Left ventricle myocardium inferior (tissue), 1 donor: Measurements from ENCODE around the gene IFNA4. TPM values are rescaled to one million over a fixed set of nuclear protein-coding genes. Genes with fewer than 3 reads are reported as not detected.

ENCODE experiments used
- DNase-seq: peaks from one replicate; pipeline ENCODE4 v3.0.0-alpha.2; 2020
- H3K27ac ChIP-seq: fragments of 200-600 bp; replicated peaks from 2 replicates; pipeline ENCODE4 v1.8.0; 2021
- H3K27me3 ChIP-seq: fragments of 200-600 bp; 2 replicates; pipeline ENCODE4 v1.8.0; 2021; ENCODE audit warnings: low read depth
- H3K36me3 ChIP-seq: fragments of 200-600 bp; 2 replicates; pipeline ENCODE4 v1.8.0; 2021
- H3K4me1 ChIP-seq: fragments of 200-600 bp; 2 replicates; pipeline ENCODE4 v1.8.0; 2021
- H3K4me3 ChIP-seq: fragments of 200-600 bp; 2 replicates; pipeline ENCODE4 v1.8.0; 2021; ENCODE audit warnings: mild to moderate bottlenecking, moderate library complexity
- H3K9me3 ChIP-seq: fragments of 200-600 bp; replicated peaks from 2 replicates; pipeline ENCODE4 v1.8.0; 2021
- CTCF ChIP-seq: fragments of 200-600 bp; IDR thresholded peaks from 2 replicates; pipeline ENCODE4 v1.8.0; 2021; ENCODE audit warnings: antibody characterized with exemption, mild to moderate bottlenecking, borderline replicate concordance
- intact Hi-C: fragments of 100-400 bp; cut with micrococcal nuclease; formaldehyde crosslinking; loops from one replicate; pipeline ENCODE4 v1.11.0; 2022
- total RNA-seq: library from RNA; stranded (reverse); fragmentation: NEBNext Ultra II Directional; extraction: Animal tissue kit (Norgen Biotek cat#: 25700); gene quantifications from one replicate; pipeline ENCODE4 v1.2.1, GENCODE V29; 2021
- donor health status: DM: no; HTN: yes; CAD: no; lungs with severe emphysema.

The IFNA4 gene
- total RNA-seq, 1 donor from 2014 or later: not detected

DNA sequence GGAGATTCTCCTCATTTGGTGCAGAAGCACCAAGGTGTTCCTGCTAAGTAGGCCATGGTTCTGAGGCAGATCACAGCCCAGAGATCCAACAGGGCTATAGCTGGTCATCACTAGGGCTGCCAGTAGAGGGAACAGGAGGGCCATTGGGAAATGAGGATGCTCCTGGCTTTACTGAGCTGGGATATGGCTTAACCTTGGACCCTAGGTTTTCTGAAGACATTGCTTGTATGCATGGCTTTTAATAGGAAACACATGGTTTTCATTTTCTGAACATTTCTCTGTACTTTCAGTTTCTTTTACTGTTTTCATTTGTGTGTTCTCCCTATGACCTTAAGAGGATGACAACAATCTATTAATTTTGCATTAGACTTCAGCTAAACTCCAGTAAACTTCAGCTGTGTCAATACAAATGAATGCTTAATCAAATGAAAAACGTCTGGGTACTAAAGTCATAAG, 45.9 kb downstream of the IFNA4 start, which contains the start of gene IFNW1:
Gene IFNW1 (minus strand): TSS at position 406 of the 456 bp plus-strand sequence. CDS start 262 bp downstream, at position 144.
- Histone ChIP-seq H3K4me3 (no peak within 1 kb of the TSS), H3K27me3 (no peaks in the 10 kb centered on the region), H3K9me3 (no peaks in the 10 kb centered on the region), H3K4me1 (no peaks in the 10 kb centered on the region), H3K36me3 (no peaks in the 10 kb centered on the region), H3K27ac (no peak within 1 kb of the TSS)
- no peak for DNase-seq
- TF ChIP-seq CTCF: no peak
- intact Hi-C loops: no loop called here

DNA sequence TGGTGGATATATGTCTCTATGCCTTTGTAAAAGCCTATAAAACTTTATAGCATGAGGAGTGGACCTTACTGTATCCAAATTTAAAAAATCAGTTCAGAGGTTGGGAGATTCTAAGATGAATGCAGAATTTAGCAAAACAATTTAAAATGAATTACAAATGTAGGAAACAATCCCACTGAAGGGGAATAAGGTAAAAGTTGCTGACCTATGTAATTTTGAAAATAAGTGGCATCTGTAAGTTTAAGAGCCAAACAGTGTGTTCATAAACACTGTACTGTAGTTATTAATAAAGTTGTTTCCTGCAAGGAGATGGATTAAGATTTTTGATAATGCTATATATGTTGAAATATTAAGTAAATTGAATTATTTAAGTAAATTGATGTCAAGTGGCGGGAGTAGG, 50.4 kb downstream of the IFNA4 start:
- intact Hi-C loops: no loop called here
- TF ChIP-seq CTCF: no peak
- H3K9me3 ChIP-seq: no peaks in the 10 kb centered on the region

More for the DNA sequence above, 50.4 kb downstream of the IFNA4 start:
- Histone ChIP-seq H3K27ac (no peak overlapping the region), H3K4me1 (no peaks in the 10 kb centered on the region), H3K27me3 (no peaks in the 10 kb centered on the region), H3K36me3 (no peaks in the 10 kb centered on the region), H3K4me3 (no peak overlapping the region)
- DNase-seq: no peak

Other genes starting within 250 kb of the IFNA4 start
- gene HACD4, start 155.9 kb downstream of the IFNA4 start, total RNA-seq: 0.71 TPM
- gene IFNB1, start 109.6 kb downstream of the IFNA4 start, total RNA-seq: not detected
- not detected for gene IFNW1, start 45.8 kb downstream of the IFNA4 start, total RNA-seq
- gene IFNA21, start 20.9 kb downstream of the IFNA4 start, total RNA-seq: not detected
- gene IFNA7, start 14.6 kb upstream of the IFNA4 start, total RNA-seq: not detected
- not detected for gene IFNA10, start 19.6 kb upstream of the IFNA4 start, total RNA-seq
- gene IFNA16, start 29.7 kb upstream of the IFNA4 start, total RNA-seq: not detected
- not detected for gene IFNA17, start 40.6 kb upstream of the IFNA4 start, total RNA-seq
- not detected for gene IFNA14, start 52.4 kb upstream of the IFNA4 start, total RNA-seq
- not detected for gene IFNA5, start 117.7 kb upstream of the IFNA4 start, total RNA-seq
- 12.0 TPM for gene KLHL9, start 147.8 kb upstream of the IFNA4 start, total RNA-seq
- not detected for gene IFNA6, start 163.3 kb upstream of the IFNA4 start, total RNA-seq
- gene IFNA13, start 180.5 kb upstream of the IFNA4 start, total RNA-seq: not detected
- gene IFNA2, start 197.8 kb upstream of the IFNA4 start, total RNA-seq: not detected
- not detected for gene IFNA8, start 221.5 kb upstream of the IFNA4 start, total RNA-seq